GM19351 (cell line): ENCODE data around the gene HOXC13.

Source experiments
- ATAC-seq: cut with Tn5 transposase; IDR thresholded peaks from one replicate; pipeline ENCODE4 v1.9.1; 2021; ENCODE audit warnings: mild to moderate bottlenecking, moderate library complexity; ENCODE audit not compliant: unreplicated experiment

The HOXC13 gene

DNA sequence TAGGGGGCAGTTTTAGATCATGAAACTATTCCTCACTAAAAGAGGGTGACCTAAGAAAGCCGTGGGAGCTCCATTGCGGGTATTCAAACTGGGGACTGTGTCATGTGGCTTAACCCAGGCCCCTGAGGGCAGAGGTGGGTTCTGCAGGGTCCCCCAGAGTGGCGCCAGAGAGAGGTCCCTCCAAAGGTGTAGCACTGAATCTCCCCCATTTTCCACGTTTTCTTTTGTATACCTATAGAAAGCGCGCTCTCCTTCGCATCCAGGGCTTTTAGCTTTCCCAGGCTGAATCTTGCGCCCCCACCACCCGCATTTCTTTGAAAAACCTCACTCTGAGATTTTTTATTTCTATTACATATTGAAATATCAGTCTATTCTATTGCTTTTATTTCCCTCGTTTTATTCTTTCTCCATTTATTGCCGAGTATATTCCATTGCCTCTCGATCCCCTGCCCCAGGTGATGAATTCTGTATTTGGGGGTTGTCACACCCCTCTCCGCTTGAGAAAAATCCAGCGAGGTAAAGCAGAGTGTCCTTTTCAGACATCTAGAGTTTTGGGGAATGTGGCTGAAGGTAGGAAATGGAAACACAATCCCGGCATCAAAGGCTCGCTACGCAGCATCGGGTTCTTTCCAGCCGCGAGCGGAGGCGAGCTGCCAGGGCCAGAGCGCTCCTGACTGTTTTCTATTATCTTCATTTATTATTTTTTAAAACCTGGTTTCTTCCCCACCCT, 870 bp upstream of the HOXC13 start:
- ATAC-seq: no peak

GRCh38 chr12:53939141-53940108, 794 bp downstream of the HOXC13 start:
- ATAC-seq: no peak

DNA sequence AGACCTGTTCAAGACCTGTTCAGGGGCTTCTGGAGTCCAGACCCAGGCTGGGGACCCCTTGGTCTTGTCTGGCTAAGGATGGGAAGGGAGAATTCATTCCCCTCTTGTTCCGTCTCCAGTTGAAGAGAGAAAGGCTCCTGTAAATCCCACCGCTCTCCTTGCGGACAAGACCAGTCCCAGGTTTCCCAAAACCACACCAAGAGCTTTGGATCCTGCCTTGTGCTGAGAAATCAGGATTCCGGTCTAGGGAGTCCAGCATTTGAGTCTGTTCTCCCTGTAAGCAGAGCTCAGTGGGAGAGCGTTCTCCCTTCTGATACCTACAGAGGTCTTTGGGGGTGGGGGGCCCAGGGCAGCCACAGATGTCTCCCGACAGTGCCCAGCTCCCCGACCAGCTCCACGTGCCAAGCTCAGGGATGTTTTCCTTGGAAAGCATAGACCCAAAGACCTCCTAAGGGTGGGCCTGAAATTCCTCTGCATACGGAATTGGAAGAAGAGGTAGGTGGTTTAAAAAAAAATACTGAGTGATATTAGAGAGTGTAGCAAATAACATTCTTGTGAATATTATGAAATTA, 1.9 kb downstream of the HOXC13 start:
- ATAC-seq: no peak

GRCh38 chr12:53941187-53941586, 2.6 kb downstream of the HOXC13 start:
- no peak for ATAC-seq

GRCh38 chr12:53941750-53942149, 3.1 kb downstream of the HOXC13 start:
- no peak for ATAC-seq

GRCh38 chr12:53942467-53942997, 3.9 kb downstream of the HOXC13 start:
- no peak for ATAC-seq

DNA sequence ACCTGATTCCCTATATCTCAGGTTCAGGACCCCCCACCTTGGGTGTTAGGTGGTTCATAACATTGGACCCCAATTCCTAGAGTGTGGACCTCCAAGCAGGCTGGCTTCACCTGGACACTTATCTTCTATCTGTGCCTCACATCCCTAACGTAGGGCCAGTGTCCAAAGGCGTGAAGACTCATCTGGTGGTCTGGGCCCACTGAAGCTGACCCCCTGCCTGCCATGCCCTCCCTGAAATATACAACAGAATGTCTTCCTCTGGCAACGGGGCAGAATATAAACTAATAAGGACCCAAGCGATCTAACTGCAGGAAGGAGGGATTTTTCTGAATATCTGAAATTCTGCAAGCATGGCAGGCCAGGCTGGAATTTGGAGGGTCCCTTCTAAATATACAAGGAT, 5.6 kb downstream of the HOXC13 start:
- ATAC-seq: no peak

DNA sequence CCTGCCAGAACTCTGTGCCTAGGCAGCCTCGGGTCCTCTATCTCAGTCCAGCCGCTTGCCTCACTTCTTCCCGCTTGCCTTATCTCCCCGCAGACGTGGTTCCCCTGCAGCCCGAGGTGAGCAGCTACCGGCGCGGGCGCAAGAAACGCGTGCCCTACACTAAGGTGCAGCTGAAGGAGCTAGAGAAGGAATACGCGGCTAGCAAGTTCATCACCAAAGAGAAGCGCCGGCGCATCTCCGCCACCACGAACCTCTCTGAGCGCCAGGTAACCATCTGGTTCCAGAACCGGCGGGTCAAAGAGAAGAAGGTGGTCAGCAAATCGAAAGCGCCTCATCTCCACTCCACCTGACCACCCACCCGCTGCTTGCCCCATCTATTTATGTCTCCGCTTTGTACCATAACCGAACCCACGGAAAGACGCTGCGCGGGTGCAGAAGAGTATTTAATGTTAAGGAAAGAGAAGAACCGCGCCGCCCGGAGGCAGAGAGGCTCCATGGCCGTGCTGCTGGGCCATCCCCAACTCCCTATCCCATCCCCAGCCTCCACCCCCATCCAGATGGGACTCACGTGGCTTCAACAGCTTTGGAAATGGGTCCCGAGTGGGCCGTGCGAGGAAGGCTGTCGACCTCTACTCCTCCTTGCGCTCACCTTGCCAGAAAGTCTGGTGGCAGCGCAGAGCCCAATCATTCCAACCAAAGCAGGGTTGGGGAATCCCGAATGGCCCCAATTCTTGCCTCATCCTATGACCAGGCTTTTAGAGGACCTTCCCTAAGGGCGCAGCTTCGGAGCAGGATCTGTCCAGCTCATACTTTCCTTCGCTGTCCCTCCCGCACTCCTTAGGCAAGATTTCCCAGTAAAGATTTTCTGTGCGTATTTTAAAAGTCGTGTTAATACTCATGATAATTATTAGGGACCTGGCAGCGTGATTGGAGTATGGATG, 6.5 kb downstream of the HOXC13 start:
- no peak for ATAC-seq

GRCh38 chr12:53947743-53948142, 9.1 kb downstream of the HOXC13 start:
- ATAC-seq: no peak

- ATAC-seq: no peak
Measured at GRCh38 chr12:53948650-53949593, 10.3 kb downstream of the HOXC13 start.

- no peak for ATAC-seq
Measured at GRCh38 chr12:53949631-53950436, 11.2 kb downstream of the HOXC13 start.

DNA sequence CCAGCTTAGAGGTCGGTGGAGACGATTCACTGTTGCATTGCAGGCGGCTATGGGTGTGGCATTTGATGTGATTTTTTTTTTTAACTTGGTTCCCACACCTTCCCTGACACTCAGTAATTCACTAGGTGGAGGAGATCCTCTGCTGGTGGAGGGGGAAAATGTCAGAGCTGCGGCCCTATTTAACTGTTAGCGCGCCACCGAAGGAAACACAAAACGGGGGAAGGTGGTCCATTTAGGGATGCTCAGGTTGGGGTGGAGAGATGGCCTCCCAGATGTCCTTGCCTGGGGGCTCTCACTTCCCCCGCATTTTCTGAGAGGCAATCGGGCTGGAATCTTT, 11.8 kb downstream of the HOXC13 start:
- no peak for ATAC-seq

DNA sequence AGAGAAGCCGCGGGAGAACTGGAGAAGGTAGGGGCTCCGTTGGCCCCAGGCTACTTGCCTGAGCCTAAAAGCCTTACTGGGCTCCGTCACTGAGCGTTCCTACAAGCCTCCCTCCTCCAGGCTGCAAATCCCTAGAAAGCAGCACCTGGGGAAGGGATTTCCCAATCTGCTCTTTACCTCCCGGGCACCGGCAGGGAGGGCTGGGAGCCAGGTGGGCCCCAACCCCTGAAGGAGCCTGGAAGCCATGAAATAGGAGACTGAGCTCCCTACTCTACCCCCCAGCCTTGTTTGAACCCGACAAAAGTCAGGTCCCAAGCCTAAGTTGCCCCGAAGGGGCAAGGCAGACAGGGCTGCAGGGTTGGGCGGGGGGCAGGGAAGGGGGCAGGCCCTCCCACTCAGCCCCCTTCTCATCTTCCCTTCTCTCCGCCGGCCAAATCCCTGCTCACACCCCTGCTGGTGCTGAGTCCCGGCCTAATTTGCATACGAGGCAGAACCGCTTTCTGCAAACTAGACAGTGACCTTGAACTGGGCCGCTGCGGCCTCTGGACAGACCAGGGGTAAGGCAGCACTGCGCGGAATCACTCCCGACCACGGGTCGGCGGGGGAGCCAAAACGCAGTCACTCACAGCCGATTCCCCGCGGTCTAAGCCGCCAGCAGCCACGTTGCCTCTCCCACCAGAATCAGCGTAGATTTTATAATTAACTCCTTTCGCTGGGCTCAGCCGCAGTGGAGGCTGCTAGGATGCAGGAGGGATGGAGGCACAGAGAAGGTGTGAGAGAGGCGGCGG, 12.4 kb downstream of the HOXC13 start:
- no peak for ATAC-seq

DNA sequence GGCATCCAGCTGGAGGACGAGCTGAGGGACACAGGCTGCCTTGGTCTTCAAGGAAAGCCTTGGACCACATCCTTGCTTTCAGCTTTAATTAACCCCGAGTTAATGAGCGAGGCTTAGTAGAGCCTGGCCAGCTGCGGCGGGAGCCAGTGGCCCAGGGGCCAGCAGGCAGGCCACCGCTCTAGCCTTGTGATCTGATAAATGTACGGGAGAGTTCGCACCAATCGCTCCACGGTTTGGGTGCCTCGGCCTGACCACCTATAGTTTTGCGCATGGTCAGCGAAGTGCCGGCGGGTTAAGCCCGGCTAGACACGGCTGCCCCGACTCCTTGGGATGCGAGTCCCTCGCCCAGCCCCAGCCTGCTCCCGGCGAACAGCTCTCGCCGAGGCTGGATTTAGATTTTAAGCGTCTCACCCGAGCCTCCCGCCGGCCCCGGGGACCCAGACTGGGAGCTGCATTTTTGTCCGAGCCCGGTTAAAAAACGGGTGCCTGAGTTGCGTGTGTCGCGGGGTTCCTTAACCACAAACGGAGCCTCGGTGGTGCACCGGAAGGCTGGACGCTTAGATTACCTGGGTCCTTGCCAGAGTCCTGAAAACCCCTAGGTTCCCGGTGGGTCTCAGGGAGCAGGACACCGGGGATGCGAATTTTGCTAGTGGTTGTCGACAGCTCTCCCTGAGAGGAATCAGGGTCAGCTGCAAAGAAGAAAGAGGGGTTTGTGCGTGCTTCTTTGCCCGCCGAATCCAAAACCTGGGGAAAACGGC, 13.1 kb downstream of the HOXC13 start:
- no peak for ATAC-seq

DNA sequence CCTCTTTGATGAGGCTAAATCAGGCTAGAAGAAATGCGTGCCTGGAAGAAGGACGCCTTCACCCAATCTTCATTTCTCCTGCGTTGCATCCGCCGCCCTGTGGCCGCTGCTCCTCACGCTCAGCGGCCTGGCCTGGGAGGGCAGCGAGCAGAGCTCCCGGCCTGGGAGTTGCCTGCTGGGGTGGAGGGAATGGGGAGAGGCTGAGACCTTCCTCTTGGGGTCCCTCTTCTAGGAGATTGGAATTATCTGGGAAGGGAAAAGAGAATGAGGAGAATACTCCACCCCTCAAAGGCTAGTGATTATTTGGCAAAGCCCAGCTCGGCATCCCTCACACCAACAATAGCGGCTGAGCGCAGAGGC, 13.7 kb downstream of the HOXC13 start:
- no peak for ATAC-seq

DNA sequence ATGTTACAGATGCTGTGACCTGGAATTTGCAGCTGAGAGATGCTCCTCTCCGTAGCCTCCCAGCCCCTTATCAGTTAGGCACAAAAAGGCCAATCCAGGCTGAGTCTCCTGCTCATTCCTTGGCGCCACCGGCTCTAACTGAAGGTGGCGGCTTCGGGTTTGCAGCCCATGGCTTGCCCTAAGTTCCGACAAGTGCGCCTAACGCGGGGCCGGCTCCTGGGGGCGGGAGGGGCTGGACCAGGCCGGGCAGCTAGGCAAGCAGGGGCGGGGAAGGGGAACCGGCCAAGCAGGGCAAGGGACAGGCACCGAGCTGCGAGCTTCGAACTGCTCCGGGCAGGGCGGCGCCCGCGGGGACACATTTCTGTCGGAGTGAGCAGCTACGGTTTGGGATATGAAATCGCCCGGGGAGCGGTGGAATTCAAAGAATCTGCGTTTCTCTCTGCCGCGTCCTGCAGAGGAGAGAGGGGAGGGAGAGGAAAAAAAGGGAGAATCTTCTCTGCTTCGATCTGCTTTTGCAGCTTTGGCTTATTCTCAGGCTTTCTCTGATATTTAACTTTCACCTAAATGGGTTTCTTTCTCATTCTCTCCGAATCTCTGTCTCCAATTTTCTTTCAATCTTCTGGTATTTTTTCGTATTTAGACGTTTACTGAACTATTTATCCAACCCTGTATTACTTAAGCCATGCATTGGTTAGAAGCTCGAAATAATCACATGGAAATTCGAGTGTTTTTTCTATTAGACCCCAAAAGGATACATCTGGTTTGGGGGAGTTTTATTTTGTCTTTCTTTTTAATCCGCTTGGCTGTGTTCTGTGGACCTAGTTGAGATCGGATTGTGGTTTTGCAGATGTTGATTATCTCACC, 14.5 kb downstream of the HOXC13 start:
- no peak for ATAC-seq
